Measurements from ENCODE around the gene ABCF3.
A peak's percentile ranks its signal among the peaks of the same experiment; 100 is the strongest.

The ABCF3 gene

GRCh38 chr3:184172681-184173373, 13.2 kb upstream of the ABCF3 start:
- Histone ChIP-seq H3K27ac (ENCODE audit: low read depth, low read length) (no peak overlapping the region), H3K9me3 (ENCODE audit: insufficient read depth, low read length) (no peaks in the 10 kb centered on the region), H3K9ac (ENCODE audit: low read length) (no peak overlapping the region), H3K36me3 (ENCODE audit: low read length) (no peaks in the 10 kb centered on the region), H3K4me3 (ENCODE audit: insufficient read depth, low read length, poor library complexity, severe bottlenecking) (no peak overlapping the region), H3K9me2 (replicated peaks; ENCODE audit: insufficient read depth, low read length) (no peaks in the 10 kb centered on the region), H3F3A (ENCODE audit: insufficient read depth) (0 out of 2 replicates have a peak, but pooled peaks cover 6% of the 10 kb centered on the region), H3K4me2 (ENCODE audit: low read depth, low read length, poor library complexity, severe bottlenecking) (no peak overlapping the region), H2AFZ (ENCODE audit: low read depth, low read length, severe bottlenecking) (no peak overlapping the region), H3K79me2 (ENCODE audit: insufficient read depth, low read length) (peaks cover 24% of the 10 kb centered on the region), H3K27me3 (ENCODE audit: low read length) (no peaks in the 10 kb centered on the region), H4K20me1 (ENCODE audit: low read depth, low read length) (no peaks in the 10 kb centered on the region)
- TF ChIP-seq CTCF (IDR thresholded peaks at IDR 0.05; ENCODE audit: insufficient read depth, low read length, poor library complexity, severe bottlenecking) (no peak), EZH2phosphoT487 (conservative IDR thresholded peaks at IDR 0.05; ENCODE audit: low read length) (no peak)

GRCh38 chr3:184173374-184173722, 12.7 kb upstream of the ABCF3 start:
- H3K9me2 ChIP-seq (replicated peaks; ENCODE audit: insufficient read depth, low read length), result no peaks in the 10 kb centered on the region
- no peak overlapping the region for H3K9ac ChIP-seq (ENCODE audit: low read length)
- H3K27me3 ChIP-seq (ENCODE audit: low read length), result no peaks in the 10 kb centered on the region
- H3K4me2 ChIP-seq (ENCODE audit: low read depth, low read length, poor library complexity, severe bottlenecking), result no peak overlapping the region
- 0 out of 2 replicates have a peak, but pooled peaks cover 6% of the 10 kb centered on the region for H3F3A ChIP-seq (ENCODE audit: insufficient read depth)
- no peaks in the 10 kb centered on the region for H3K9me3 ChIP-seq (ENCODE audit: insufficient read depth, low read length)
- no peak overlapping the region for H2AFZ ChIP-seq (ENCODE audit: low read depth, low read length, severe bottlenecking)
- H3K79me2 ChIP-seq (ENCODE audit: insufficient read depth, low read length), result peaks cover 24% of the 10 kb centered on the region
- no peak for TF ChIP-seq CTCF (IDR thresholded peaks at IDR 0.05; ENCODE audit: insufficient read depth, low read length, poor library complexity, severe bottlenecking)
- no peak for TF ChIP-seq EZH2phosphoT487 (conservative IDR thresholded peaks at IDR 0.05; ENCODE audit: low read length)
- H3K27ac ChIP-seq (ENCODE audit: low read depth, low read length), result no peak overlapping the region
- no peaks in the 10 kb centered on the region for H4K20me1 ChIP-seq (ENCODE audit: low read depth, low read length)
- H3K36me3 ChIP-seq (ENCODE audit: low read length), result no peaks in the 10 kb centered on the region
- no peak overlapping the region for H3K4me3 ChIP-seq (ENCODE audit: insufficient read depth, low read length, poor library complexity, severe bottlenecking)

GRCh38 chr3:184174284-184174645, 11.7 kb upstream of the ABCF3 start:
- H3K9ac ChIP-seq (ENCODE audit: low read length), result no peak overlapping the region; the same call in 1 of the 2 replicates
- H3K36me3 ChIP-seq (ENCODE audit: low read length), result no peaks in the 10 kb centered on the region
- H4K20me1 ChIP-seq (ENCODE audit: low read depth, low read length), result no peaks in the 10 kb centered on the region
- no peak for TF ChIP-seq EZH2phosphoT487 (conservative IDR thresholded peaks at IDR 0.05; ENCODE audit: low read length)
- peak overlapping the region; percentile 15 for H2AFZ ChIP-seq (ENCODE audit: low read depth, low read length, severe bottlenecking)
- 0 out of 2 replicates have a peak, but pooled peaks cover 6% of the 10 kb centered on the region for H3F3A ChIP-seq (ENCODE audit: insufficient read depth)
- H3K4me2 ChIP-seq (ENCODE audit: low read depth, low read length, poor library complexity, severe bottlenecking), result peak overlapping the region; percentile 48
- H3K9me3 ChIP-seq (ENCODE audit: insufficient read depth, low read length), result no peaks in the 10 kb centered on the region
- H3K27ac ChIP-seq (ENCODE audit: low read depth, low read length), result 0 out of 2 replicates have a peak overlapping the region, but pooled peaks have one; percentile 10
- H3K9me2 ChIP-seq (replicated peaks; ENCODE audit: insufficient read depth, low read length), result no peaks in the 10 kb centered on the region
- no peak overlapping the region for H3K4me3 ChIP-seq (ENCODE audit: insufficient read depth, low read length, poor library complexity, severe bottlenecking)
- peaks cover 24% of the 10 kb centered on the region for H3K79me2 ChIP-seq (ENCODE audit: insufficient read depth, low read length)
- no peaks in the 10 kb centered on the region for H3K27me3 ChIP-seq (ENCODE audit: low read length)
